Cardiac fibroblast (primary cell): ENCODE data around the gene SSC4D.
"Not testable (repeated sequence)": the region's sequence is repeated elsewhere in the genome, so short reads cannot be mapped to it uniquely, and the experiment has no call there.

Experiments used
- DNase-seq, 2 donors: peaks; one replicate each; pipeline versions ENCODE4 v3.0.0 to v3.0.0-alpha.2; 2010; ENCODE audit warnings: low read depth in 2 of 2
- H3K4me3 ChIP-seq, 2 donors: replicated peaks in 1 of 2; 1 replicate in 1 of 2; 2 replicates in 1 of 2; pipeline ENCODE4 v1.5.1; 2011; ENCODE audit warnings: low read depth in 2 of 2, low read length in 2 of 2, mild to moderate bottlenecking in 2 of 2, moderate library complexity in 1 of 2
- TF ChIP-seq, protein P1 (sequence below): IDR thresholded peaks from one replicate; pipeline ENCODE4 v1.5.1; 2011; ENCODE audit warnings: low read depth, mild to moderate bottlenecking, low read length, inconsistent platforms

SSC4D gene

GRCh38 chr7:76430211-76430610 is 20.7 kb upstream of the SSC4D start:
- TF ChIP-seq, protein P1, sequence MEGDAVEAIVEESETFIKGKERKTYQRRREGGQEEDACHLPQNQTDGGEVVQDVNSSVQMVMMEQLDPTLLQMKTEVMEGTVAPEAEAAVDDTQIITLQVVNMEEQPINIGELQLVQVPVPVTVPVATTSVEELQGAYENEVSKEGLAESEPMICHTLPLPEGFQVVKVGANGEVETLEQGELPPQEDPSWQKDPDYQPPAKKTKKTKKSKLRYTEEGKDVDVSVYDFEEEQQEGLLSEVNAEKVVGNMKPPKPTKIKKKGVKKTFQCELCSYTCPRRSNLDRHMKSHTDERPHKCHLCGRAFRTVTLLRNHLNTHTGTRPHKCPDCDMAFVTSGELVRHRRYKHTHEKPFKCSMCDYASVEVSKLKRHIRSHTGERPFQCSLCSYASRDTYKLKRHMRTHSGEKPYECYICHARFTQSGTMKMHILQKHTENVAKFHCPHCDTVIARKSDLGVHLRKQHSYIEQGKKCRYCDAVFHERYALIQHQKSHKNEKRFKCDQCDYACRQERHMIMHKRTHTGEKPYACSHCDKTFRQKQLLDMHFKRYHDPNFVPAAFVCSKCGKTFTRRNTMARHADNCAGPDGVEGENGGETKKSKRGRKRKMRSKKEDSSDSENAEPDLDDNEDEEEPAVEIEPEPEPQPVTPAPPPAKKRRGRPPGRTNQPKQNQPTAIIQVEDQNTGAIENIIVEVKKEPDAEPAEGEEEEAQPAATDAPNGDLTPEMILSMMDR, result no peak
- DNase-seq, result no peak
- H3K4me3 ChIP-seq, result no peak overlapping the region

GRCh38 chr7:76428868-76429805 is 19.6 kb upstream of the SSC4D start:
- H3K4me3 ChIP-seq, result no peak overlapping the region
- DNase-seq, result peak; percentile 19 to 61
- TF ChIP-seq, protein P1, result no peak

GRCh38 chr7:76428149-76428823 is 18.8 kb upstream of the SSC4D start:
- no peak overlapping the region for H3K4me3 ChIP-seq
- TF ChIP-seq, protein P1, result no peak
- no peak for DNase-seq

DNA sequence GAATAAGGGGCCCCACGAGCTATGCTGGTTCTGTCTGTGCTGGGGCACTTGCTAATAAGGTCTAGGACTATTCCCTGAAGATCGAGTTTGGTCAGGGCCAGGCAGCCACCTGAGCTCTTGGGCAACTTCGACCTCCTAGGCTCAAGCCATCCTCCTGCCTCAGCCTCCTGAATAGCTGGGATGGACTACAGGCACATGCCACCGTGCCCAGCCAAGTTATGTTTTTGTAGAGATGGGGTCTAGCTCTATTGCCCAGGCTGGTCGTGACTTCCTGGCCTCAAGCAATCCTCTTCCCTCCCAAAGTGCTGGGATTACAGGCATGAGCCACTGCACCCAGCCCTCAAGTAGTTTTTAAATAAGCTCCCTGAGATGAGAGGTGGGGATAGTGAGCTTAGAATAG is 18.1 kb upstream of the SSC4D start:
- no peak for DNase-seq
- TF ChIP-seq, protein P1, result no peak
- no peak overlapping the region for H3K4me3 ChIP-seq

- H3K4me3 ChIP-seq, result no peak overlapping the region
- TF ChIP-seq, protein P1, result no peak
- DNase-seq, result no peak
Observed at GRCh38 chr7:76426246-76426645, 16.7 kb upstream of the SSC4D start.

DNA sequence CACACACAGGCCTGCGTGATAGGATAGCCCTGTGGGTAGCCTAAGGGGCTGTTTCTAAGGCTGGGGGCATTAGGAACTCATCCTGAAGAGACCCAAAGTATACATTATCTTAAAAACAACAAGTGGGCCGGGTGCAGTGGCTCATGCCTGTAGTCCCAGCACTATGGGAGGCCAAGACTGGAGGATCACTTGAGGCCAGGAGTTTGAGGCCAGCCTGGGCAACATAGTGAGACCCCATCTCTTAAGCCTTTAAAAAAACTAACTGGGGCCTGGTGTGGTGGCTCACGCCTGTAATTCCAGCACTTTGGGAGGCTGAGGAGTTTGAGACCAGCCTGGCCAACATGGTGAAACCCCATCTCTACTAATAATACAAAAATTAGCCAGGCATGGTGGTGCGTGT is 16.1 kb upstream of the SSC4D start:
- DNase-seq, H3K4me3 ChIP-seq: not testable (repeated sequence)

- TF ChIP-seq, protein P1, result no peak
- no peak overlapping the region for H3K4me3 ChIP-seq
- no peak for DNase-seq
Observed at GRCh38 chr7:76425156-76425555, 15.7 kb upstream of the SSC4D start.
